HG03520 (cell line): Measurements from ENCODE around the gene SLC35F3.

Experiments used
- ATAC-seq: cut with Tn5 transposase; IDR thresholded peaks from one replicate; pipeline ENCODE4 v1.9.1; 2021; ENCODE audit warnings: mild to moderate bottlenecking, moderate library complexity; ENCODE audit not compliant: unreplicated experiment

The SLC35F3 gene

GRCh38 chr1:234309598-234310459 is 405.4 kb downstream of the SLC35F3 start:
- ATAC-seq: peak; percentile 78

DNA sequence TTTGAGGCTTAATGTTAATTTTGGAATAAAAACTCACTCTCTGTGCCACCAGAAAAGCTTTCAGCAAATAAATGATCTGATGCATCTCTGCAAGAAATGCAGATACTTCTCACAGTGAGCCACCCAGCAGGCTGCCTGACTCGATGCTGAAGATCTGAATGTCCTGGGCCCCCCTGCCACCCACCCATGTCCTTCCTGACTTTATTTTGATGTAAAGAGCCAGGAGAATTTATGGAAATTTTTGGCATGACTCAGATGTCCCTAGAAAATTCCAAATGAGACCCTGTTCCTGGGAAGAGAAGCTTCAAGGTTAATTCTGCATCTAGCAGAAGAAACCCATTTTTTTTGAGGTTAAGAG is 406.0 kb downstream of the SLC35F3 start:
- no peak for ATAC-seq

- no peak for ATAC-seq
Measured at GRCh38 chr1:234311414-234311813, 406.9 kb downstream of the SLC35F3 start.

DNA sequence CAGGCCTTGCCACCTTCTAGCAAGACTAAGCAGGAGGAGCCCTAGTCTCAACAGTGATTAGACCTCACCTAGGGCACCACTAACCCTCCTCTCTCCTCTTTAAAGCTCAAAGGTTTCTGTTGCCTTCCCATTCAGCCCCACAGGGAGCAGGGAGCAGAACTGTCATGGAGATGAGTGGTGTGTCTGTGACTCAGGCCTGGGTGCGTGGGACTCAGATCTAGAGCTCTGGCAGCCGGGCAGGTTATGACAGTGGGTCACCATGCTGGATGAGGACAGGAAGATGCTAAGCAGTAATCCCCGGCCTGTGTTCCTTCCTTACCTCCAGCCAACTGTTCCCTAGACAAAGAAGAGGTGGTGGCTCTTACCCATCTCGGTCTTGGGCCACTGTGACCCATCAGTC is 408.7 kb downstream of the SLC35F3 start:
- no peak for ATAC-seq

- no peak for ATAC-seq
Measured at GRCh38 chr1:234315091-234315541, 410.6 kb downstream of the SLC35F3 start.

GRCh38 chr1:234315588-234315987 is 411.1 kb downstream of the SLC35F3 start:
- no peak for ATAC-seq

DNA sequence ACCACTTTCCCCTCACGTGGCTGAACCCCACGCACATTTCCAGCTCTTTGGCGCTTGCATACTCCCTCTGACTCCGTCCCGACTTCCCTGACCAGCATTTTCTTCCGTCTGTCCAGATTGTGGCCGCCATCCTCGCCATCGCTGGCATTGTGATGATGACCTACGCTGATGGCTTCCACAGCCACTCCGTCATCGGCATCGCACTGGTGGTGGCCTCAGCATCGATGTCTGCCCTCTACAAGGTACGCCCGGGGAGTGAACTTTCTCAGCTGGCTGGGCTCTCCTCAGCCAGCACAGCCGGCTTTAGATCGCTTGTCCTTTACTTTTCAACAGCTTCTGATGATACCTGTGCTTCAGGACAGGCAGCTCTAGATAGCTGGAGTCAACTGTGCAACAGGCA is 412.0 kb downstream of the SLC35F3 start:
- ATAC-seq: no peak

DNA sequence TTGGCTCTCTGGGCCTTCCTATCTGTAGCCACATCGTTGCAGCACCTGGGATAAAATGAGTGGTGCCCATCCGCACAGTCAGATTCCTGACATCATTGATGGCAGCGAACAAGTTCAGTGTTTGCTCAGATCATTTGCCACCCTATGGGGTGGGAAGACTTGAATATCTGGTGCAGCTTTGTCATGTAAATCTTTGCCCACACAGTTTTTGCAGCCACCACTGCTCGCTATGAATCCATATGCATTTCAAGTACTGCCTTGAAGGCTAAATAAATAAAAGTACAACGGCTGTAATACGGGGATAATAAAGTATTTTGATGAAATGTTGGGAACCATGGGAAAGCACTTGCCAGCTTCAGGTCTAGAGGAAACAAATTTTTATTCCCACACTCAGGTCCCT is 412.5 kb downstream of the SLC35F3 start:
- no peak for ATAC-seq

DNA sequence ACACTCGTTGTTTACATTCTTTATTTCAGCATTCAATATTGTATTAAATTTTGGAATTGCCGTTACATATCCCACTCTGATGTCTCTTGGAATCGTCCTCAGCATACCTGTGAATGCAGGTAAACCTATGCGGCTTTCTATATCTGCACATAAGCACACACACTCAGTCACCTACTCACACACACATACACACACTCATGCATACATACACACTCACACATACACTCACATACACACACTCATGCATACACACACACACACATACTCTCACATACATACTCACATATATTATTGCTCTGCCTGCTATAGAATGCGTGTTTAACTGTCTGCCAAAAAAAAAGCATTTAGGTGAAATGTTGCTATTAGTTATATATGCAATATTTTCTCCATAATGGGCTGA is 415.6 kb downstream of the SLC35F3 start:
- ATAC-seq: no peak

DNA sequence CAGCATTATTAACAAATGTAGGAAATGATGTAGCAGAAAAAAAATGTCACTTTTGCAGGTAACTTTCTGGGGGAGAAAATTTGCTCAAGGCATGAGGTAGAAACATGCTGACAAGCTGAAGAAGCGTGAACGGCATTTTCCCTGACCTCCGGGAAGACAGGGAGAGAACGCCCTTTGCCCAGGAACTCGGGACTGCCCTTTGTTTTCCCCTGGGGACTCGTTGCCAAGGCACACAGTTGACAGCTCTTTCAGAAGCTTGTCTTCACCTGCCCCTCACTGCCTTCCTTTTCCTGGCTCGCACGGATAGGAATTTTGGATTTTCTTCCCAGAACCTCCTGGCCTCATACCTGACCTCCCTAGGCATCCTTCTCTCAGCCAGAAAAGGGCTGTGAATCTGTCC is 416.1 kb downstream of the SLC35F3 start:
- no peak for ATAC-seq

DNA sequence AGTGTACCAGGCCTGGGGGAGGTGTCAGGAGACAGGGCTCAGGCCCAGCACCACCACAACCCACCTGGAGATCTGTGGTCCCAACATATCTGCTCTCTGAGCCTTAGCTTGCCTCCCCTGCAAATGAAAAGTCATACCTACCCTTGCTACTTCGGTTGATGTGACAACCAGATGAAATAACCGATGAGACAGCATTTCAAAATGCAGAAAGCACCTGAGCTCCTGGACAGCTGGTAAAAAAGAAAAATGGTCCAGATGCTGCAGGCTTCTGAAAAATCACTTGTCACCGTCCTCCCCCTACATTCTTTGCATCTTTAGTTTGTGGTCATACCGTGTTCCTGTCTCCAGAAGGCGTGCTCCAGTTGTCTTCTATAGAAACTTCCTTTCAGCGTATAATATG is 416.8 kb downstream of the SLC35F3 start:
- no peak for ATAC-seq

GRCh38 chr1:234322097-234322496 is 417.6 kb downstream of the SLC35F3 start:
- no peak for ATAC-seq

GRCh38 chr1:234322979-234323378 is 418.5 kb downstream of the SLC35F3 start:
- ATAC-seq: no peak

GRCh38 chr1:234324821-234325220 is 420.3 kb downstream of the SLC35F3 start:
- no peak for ATAC-seq

- ATAC-seq: no peak
Measured at GRCh38 chr1:234325878-234326496, 421.5 kb downstream of the SLC35F3 start.

DNA sequence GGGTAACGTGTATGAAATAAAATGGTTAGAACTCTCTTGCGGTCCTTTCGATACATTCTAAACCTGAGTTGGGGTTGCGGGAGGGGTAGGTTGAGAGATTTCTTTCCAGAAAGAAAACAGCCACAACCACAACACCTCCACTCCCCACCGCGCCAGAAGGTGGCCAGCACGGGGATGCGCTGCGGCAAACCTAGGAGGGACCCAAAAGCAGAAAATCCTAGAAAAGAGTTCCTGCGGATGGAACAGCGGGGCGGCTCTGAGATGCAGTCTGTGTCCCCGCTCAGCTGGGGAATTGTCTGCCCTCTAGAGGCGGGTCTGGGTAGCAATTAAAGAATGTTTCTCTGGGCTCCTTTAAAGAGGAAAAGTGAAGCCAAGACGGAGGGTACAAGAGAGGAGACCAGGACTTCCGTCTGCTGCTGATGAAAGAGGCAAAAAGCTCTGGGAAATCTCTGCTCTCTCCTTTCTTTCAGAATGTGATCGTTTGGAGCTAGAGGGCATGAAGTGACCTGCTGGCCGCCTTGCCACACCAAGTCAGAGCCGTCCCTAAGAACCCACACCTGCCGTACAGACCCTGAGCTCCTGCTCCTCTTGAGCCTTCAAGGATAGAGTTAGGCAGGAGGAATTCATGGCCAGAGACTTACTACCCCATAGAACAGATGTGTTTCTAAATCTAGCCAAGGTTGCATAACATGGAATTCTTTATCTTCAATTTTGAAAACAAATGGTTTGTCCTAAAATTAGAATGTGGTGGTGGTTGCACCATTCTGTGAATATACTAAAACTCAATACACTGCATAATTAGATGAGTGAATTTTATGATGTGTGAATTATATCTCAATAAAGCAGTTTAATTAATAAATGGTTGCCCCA is 422.3 kb downstream of the SLC35F3 start:
- peak; percentile 49 for ATAC-seq

GRCh38 chr1:234327577-234328164 is 423.2 kb downstream of the SLC35F3 start:
- no peak for ATAC-seq

- ATAC-seq: no peak
Measured at GRCh38 chr1:234330843-234331215, 426.4 kb downstream of the SLC35F3 start.

- no peak for ATAC-seq
Measured at GRCh38 chr1:234331507-234331906, 427.0 kb downstream of the SLC35F3 start.

DNA sequence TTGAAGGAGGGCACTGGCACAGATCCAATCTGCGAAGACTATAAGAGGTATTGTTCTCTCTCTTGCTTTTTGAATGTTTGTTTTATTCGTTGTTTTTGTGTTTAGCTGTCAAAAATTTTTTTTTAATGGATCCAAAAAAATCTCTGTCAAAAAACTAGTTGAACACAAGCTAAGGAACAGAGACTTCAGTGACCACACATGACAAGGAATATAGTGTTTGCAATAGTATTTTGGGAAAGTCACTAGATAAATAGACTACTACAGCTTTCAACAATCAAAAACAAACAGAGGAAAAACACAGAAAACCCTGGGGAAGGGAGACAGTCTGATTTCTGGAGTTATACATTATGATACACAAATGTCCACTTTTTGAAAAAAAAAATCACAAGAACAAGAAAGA is 431.9 kb downstream of the SLC35F3 start:
- no peak for ATAC-seq

GRCh38 chr1:234337233-234337632 is 432.8 kb downstream of the SLC35F3 start:
- no peak for ATAC-seq
